PC-9 (cell line): ENCODE data around the gene FOS.

Source experiments
- EZH2 ChIP-seq: fragments of 200-600 bp; sonication (generic); IDR thresholded peaks from 2 replicates; pipeline ENCODE4 v1.8.0; 2017; ENCODE audit warnings: antibody characterized with exemption, low read depth
- TF ChIP-seq, protein P1 (sequence below): fragments of 200-600 bp; sonication (generic); conservative IDR thresholded peaks from 2 replicates; pipeline ENCODE4 v1.6.1; 2017; ENCODE audit warnings: mixed run types, antibody characterized with exemption, mild to moderate bottlenecking, moderate library complexity

DNA sequence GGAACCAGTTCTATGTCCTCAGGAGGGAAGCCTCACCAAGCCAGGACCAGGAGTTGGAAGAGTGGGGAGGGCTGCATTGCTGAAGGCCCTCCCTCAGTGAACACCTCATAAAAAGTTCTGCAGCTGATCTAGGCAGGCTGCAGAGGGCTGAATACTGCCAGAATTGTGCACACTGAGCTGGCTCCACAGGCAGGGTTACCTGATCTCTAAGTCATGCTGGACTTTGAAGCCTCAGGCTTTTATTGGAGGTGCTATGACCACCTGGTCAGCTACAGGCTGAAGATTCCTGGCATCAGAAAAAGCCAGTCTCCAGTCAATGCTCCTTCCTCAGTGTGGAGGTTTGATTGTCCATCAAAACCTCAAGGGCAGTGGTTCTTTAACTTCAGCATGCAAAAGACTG is 39.7 kb downstream of the FOS start:
- TF ChIP-seq, protein P1, sequence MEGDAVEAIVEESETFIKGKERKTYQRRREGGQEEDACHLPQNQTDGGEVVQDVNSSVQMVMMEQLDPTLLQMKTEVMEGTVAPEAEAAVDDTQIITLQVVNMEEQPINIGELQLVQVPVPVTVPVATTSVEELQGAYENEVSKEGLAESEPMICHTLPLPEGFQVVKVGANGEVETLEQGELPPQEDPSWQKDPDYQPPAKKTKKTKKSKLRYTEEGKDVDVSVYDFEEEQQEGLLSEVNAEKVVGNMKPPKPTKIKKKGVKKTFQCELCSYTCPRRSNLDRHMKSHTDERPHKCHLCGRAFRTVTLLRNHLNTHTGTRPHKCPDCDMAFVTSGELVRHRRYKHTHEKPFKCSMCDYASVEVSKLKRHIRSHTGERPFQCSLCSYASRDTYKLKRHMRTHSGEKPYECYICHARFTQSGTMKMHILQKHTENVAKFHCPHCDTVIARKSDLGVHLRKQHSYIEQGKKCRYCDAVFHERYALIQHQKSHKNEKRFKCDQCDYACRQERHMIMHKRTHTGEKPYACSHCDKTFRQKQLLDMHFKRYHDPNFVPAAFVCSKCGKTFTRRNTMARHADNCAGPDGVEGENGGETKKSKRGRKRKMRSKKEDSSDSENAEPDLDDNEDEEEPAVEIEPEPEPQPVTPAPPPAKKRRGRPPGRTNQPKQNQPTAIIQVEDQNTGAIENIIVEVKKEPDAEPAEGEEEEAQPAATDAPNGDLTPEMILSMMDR = no peak
- TF ChIP-seq EZH2 = no peak
